ENCODE measurements around the gene CNPY4. TPM values are rescaled to one million over a fixed set of nuclear protein-coding genes. Genes with fewer than 3 reads are reported as not detected.
"Not testable (repeated sequence)": the region's sequence is repeated elsewhere in the genome, so short reads cannot be mapped to it uniquely, and the experiment has no call there.

The CNPY4 gene
- total RNA-seq, 2 experiments from 2014 or later: 22.5 to 25.6 TPM

GRCh38 chr7:100127866-100128636 is 8.6 kb downstream of the CNPY4 start:
- H3K4me3 ChIP-seq (ENCODE audit: low read length): peak overlapping the region; percentile 96
- no peaks in the 10 kb centered on the region for H3K27me3 Mint-ChIP-seq
- peaks cover 44% of the 10 kb centered on the region for H3K4me1 ChIP-seq (ENCODE audit: insufficient read depth, low read length)
- DNase-seq (peak in 10 of 14 experiments; percentile 5 to 53 (median 23)), ATAC-seq (ENCODE audit: poor library complexity) (no peak)
- H3K4me3 Mint-ChIP-seq: peak overlapping the region; percentile 87
- peaks cover 36% of the 10 kb centered on the region for H3K4me1 Mint-ChIP-seq (ENCODE audit: low read depth)
- H3K9me3 Mint-ChIP-seq: no peaks in the 10 kb centered on the region
- H3K27ac ChIP-seq (ENCODE audit: low read depth in 1 of 2, low read length in 2 of 2): peak overlapping the region in 1 of 2 donors; percentile 96
- H3K27me3 ChIP-seq (ENCODE audit: control insufficient read depth in 1 of 2, insufficient read depth in 2 of 2, low read length in 2 of 2): no peaks in the 10 kb centered on the region
- no peak for TF ChIP-seq CTCF (IDR thresholded peaks at IDR 0.05)
- H3K9me3 ChIP-seq (ENCODE audit: control insufficient read depth in 1 of 2, insufficient read depth in 1 of 2, low read length in 2 of 2): no peaks in the 10 kb centered on the region
- intact Hi-C loops (cut with DNase I, micrococcal nuclease): loop anchor here (1.0 to 2.0 kb wide), 3 partner anchors 9 to 47 kb away; partner anchors contain the start of genes AP4M1 (in 2 of the 2), CNPY4 (in 2 of the 2), MCM7 (in 2 of the 2) and TAF6 (in 2 of the 2)
- H3K27ac Mint-ChIP-seq: peak overlapping the region; percentile 80
- ChIA-PET CTCF (interaction anchor here (0.7 kb wide), 1 partner anchor 28 kb away, joined by 3 read pairs; no protein-coding TSS in a partner anchor), POLR2A (interaction anchor here (1.0 to 3.7 kb wide), 5 partner anchors 8 to 134 kb away, joined by 3 to 29 read pairs (median 11); partner anchors contain the start of genes AP4M1, CNPY4, LAMTOR4 and MCM7)
- H3K36me3 ChIP-seq (ENCODE audit: insufficient read depth, low read length): peaks cover 13% of the 10 kb centered on the region
- peaks cover 24% of the 10 kb centered on the region for H3K36me3 Mint-ChIP-seq (ENCODE audit: low read depth)

GRCh38 chr7:100128637-100128963 is 9.2 kb downstream of the CNPY4 start:
- no peak for TF ChIP-seq CTCF (IDR thresholded peaks at IDR 0.05)
- H3K27me3 Mint-ChIP-seq: no peaks in the 10 kb centered on the region
- Histone ChIP-seq H3K36me3 (ENCODE audit: insufficient read depth, low read length) (peaks cover 13% of the 10 kb centered on the region), H3K27ac (ENCODE audit: low read depth in 1 of 2, low read length in 2 of 2) (no peak overlapping the region), H3K4me3 (ENCODE audit: low read length) (no peak overlapping the region), H3K27me3 (ENCODE audit: control insufficient read depth in 1 of 2, insufficient read depth in 2 of 2, low read length in 2 of 2) (no peaks in the 10 kb centered on the region), H3K4me1 (ENCODE audit: insufficient read depth, low read length) (peaks cover 44% of the 10 kb centered on the region), H3K9me3 (ENCODE audit: control insufficient read depth in 1 of 2, insufficient read depth in 1 of 2, low read length in 2 of 2) (no peaks in the 10 kb centered on the region)
- peak overlapping the region; percentile 87 for H3K4me3 Mint-ChIP-seq
- peaks cover 21% of the 10 kb centered on the region for H3K36me3 Mint-ChIP-seq (ENCODE audit: low read depth)
- ChIA-PET POLR2A (interaction anchor here (1.0 to 3.7 kb wide), 6 partner anchors 8 to 135 kb away, joined by 3 to 29 read pairs (median 8); partner anchors contain the start of genes AP4M1, CNPY4, LAMTOR4 and MCM7), CTCF (interaction anchor here (0.7 to 1.2 kb wide), 2 partner anchors 27 to 53 kb away, joined by 3 read pairs; no protein-coding TSS in a partner anchor)
- ATAC-seq (ENCODE audit: poor library complexity) (no peak), DNase-seq (no peak)
- no peaks in the 10 kb centered on the region for H3K9me3 Mint-ChIP-seq
- intact Hi-C loops (cut with DNase I, micrococcal nuclease): no loop called here
- H3K27ac Mint-ChIP-seq: peak overlapping the region; percentile 80
- peaks cover 36% of the 10 kb centered on the region for H3K4me1 Mint-ChIP-seq (ENCODE audit: low read depth)

GRCh38 chr7:100130220-100130607 is 10.8 kb downstream of the CNPY4 start:
- H3K4me1 ChIP-seq (ENCODE audit: insufficient read depth, low read length): peaks cover 37% of the 10 kb centered on the region
- Mint-ChIP-seq H3K36me3 (ENCODE audit: low read depth) (peaks cover 11% of the 10 kb centered on the region), H3K4me1 (ENCODE audit: low read depth) (peaks cover 25% of the 10 kb centered on the region)
- ChIA-PET CTCF (interaction anchor here (0.6 to 2.3 kb wide), 11 partner anchors 8 to 135 kb away, joined by 3 to 14 read pairs (median 5); partner anchors contain the start of genes AP4M1, GAL3ST4 and LAMTOR4), POLR2A (interaction anchor here (0.6 to 3.7 kb wide), 9 partner anchors 8 to 298 kb away, joined by 3 to 29 read pairs (median 6); partner anchors contain the start of genes CNPY4, LAMTOR4 and ZCWPW1)
- not testable (repeated sequence) for H3K27me3 ChIP-seq (ENCODE audit: control insufficient read depth in 1 of 2, insufficient read depth in 2 of 2, low read length in 2 of 2); H3K4me3 ChIP-seq (ENCODE audit: low read length); DNase-seq; H3K4me3 Mint-ChIP-seq; H3K9me3 Mint-ChIP-seq; H3K27me3 Mint-ChIP-seq; H3K36me3 ChIP-seq (ENCODE audit: insufficient read depth, low read length); H3K27ac Mint-ChIP-seq; H3K27ac ChIP-seq (ENCODE audit: low read depth in 1 of 2, low read length in 2 of 2); ATAC-seq (ENCODE audit: poor library complexity); H3K9me3 ChIP-seq (ENCODE audit: control insufficient read depth in 1 of 2, insufficient read depth in 1 of 2, low read length in 2 of 2)
- intact Hi-C loops (cut with DNase I, micrococcal nuclease): loop anchor here (2.0 to 5.0 kb wide), 3 partner anchors 135 to 217 kb away; partner anchors contain the start of gene AZGP1 (in 1 of the 2)

Measured in CD4-positive, alpha-beta T cell (primary cell).